Measurements from ENCODE around the gene AHCYL2. TPM values are rescaled to one million over a fixed set of nuclear protein-coding genes. Genes with fewer than 3 reads are reported as not detected.

Gene AHCYL2
- total RNA-seq, 3 donors from 2014 or later (not counting 1 experiment from before 2014, with no cell fraction given) = 11.6 to 15.2 (median 14.5) TPM

- Mint-ChIP-seq H3K9me3 (no peaks in the 10 kb centered on the region), H3K27ac (no peak overlapping the region), H3K27me3 (ENCODE audit: low read depth in 2 of 2) (no peaks in the 10 kb centered on the region), H3K4me1 (peaks cover 6 to 7% of the 10 kb centered on the region in 2 donors), H3K4me3 (no peak overlapping the region), H3K36me3 (no peaks in the 10 kb centered on the region)
- no peak overlapping the region for H3K27ac ChIP-seq (ENCODE audit: low read length)
- intact Hi-C loops (cut with micrococcal nuclease) = no loop called here
- no peaks in the 10 kb centered on the region for H3K27me3 ChIP-seq (ENCODE audit: control insufficient read depth, insufficient read depth, low read length)
- H3K4me3 ChIP-seq (ENCODE audit: low read length) = no peak overlapping the region
- no peaks in the 10 kb centered on the region for H3K4me1 ChIP-seq (ENCODE audit: control insufficient read depth, insufficient read depth, low read length)
- no peaks in the 10 kb centered on the region for H3K9me3 ChIP-seq (ENCODE audit: control insufficient read depth, insufficient read depth, low read length)
- H3K36me3 ChIP-seq (ENCODE audit: control insufficient read depth, insufficient read depth, low read length) = no peaks in the 10 kb centered on the region
- DNase-seq (no peak), ATAC-seq (no peak)
- TF ChIP-seq CTCF (IDR thresholded peaks at IDR 0.05) = no peak
Measured at GRCh38 chr7:129356176-129356575, 131.3 kb downstream of the AHCYL2 start.

- WGBS (ENCODE audit: insufficient coverage) = 100% methylated on average over 1 of the region's 2 CpGs
- intact Hi-C loops (cut with micrococcal nuclease) = no loop called here
- Mint-ChIP-seq H3K9me3 (no peaks in the 10 kb centered on the region), H3K27me3 (ENCODE audit: low read depth in 2 of 2) (no peaks in the 10 kb centered on the region), H3K36me3 (no peaks in the 10 kb centered on the region), H3K4me3 (no peak overlapping the region), H3K4me1 (peaks cover 6 to 7% of the 10 kb centered on the region in 2 donors), H3K27ac (no peak overlapping the region)
- Histone ChIP-seq H3K9me3 (ENCODE audit: control insufficient read depth, insufficient read depth, low read length) (no peaks in the 10 kb centered on the region), H3K36me3 (ENCODE audit: control insufficient read depth, insufficient read depth, low read length) (no peaks in the 10 kb centered on the region), H3K4me1 (ENCODE audit: control insufficient read depth, insufficient read depth, low read length) (no peaks in the 10 kb centered on the region), H3K27me3 (ENCODE audit: control insufficient read depth, insufficient read depth, low read length) (no peaks in the 10 kb centered on the region), H3K27ac (ENCODE audit: low read length) (no peak overlapping the region), H3K4me3 (ENCODE audit: low read length) (no peak overlapping the region)
- DNase-seq (no peak), ATAC-seq (no peak)
- TF ChIP-seq CTCF (IDR thresholded peaks at IDR 0.05) = no peak
Measured at GRCh38 chr7:129359176-129359575, 134.3 kb downstream of the AHCYL2 start.

- intact Hi-C loops (cut with micrococcal nuclease) = no loop called here
- no peaks in the 10 kb centered on the region for H3K9me3 Mint-ChIP-seq
- 100% methylated on average over 1 of the region's 1 CpG for whole genome bisulfite sequencing (ENCODE audit: insufficient coverage)
- H3K27ac ChIP-seq (ENCODE audit: low read length) = no peak overlapping the region
- no peak overlapping the region for H3K27ac Mint-ChIP-seq
- H3K9me3 ChIP-seq (ENCODE audit: control insufficient read depth, insufficient read depth, low read length) = no peaks in the 10 kb centered on the region
- no peaks in the 10 kb centered on the region for H3K27me3 Mint-ChIP-seq (ENCODE audit: low read depth in 2 of 2)
- no peak overlapping the region for H3K4me3 ChIP-seq (ENCODE audit: low read length)
- ATAC-seq (no peak), DNase-seq (no peak)
- peaks cover 6 to 7% of the 10 kb centered on the region in 2 donors for H3K4me1 Mint-ChIP-seq
- no peaks in the 10 kb centered on the region for H3K27me3 ChIP-seq (ENCODE audit: control insufficient read depth, insufficient read depth, low read length)
- TF ChIP-seq CTCF (IDR thresholded peaks at IDR 0.05) = no peak
- H3K36me3 ChIP-seq (ENCODE audit: control insufficient read depth, insufficient read depth, low read length) = no peaks in the 10 kb centered on the region
- no peak overlapping the region for H3K4me3 Mint-ChIP-seq
- no peaks in the 10 kb centered on the region for H3K36me3 Mint-ChIP-seq
- H3K4me1 ChIP-seq (ENCODE audit: control insufficient read depth, insufficient read depth, low read length) = no peaks in the 10 kb centered on the region
Measured at GRCh38 chr7:129359638-129360037, 134.8 kb downstream of the AHCYL2 start.

- Mint-ChIP-seq H3K36me3 (no peaks in the 10 kb centered on the region), H3K9me3 (no peaks in the 10 kb centered on the region), H3K27me3 (ENCODE audit: low read depth in 2 of 2) (no peaks in the 10 kb centered on the region), H3K27ac (no peak overlapping the region), H3K4me1 (peaks cover 6 to 7% of the 10 kb centered on the region in 2 donors), H3K4me3 (no peak overlapping the region)
- no peaks in the 10 kb centered on the region for H3K9me3 ChIP-seq (ENCODE audit: control insufficient read depth, insufficient read depth, low read length)
- H3K27ac ChIP-seq (ENCODE audit: low read length) = no peak overlapping the region
- H3K27me3 ChIP-seq (ENCODE audit: control insufficient read depth, insufficient read depth, low read length) = no peaks in the 10 kb centered on the region
- no peak for TF ChIP-seq CTCF (IDR thresholded peaks at IDR 0.05)
- H3K4me1 ChIP-seq (ENCODE audit: control insufficient read depth, insufficient read depth, low read length) = no peaks in the 10 kb centered on the region
- H3K4me3 ChIP-seq (ENCODE audit: low read length) = no peak overlapping the region
- no peak for ATAC-seq
- no peaks in the 10 kb centered on the region for H3K36me3 ChIP-seq (ENCODE audit: control insufficient read depth, insufficient read depth, low read length)
- no peak for DNase-seq
- intact Hi-C loops (cut with micrococcal nuclease) = no loop called here
- WGBS (ENCODE audit: insufficient coverage) = 100% methylated on average over 1 of the region's 1 CpG
Measured at GRCh38 chr7:129361771-129362170, 136.9 kb downstream of the AHCYL2 start.

Data from natural killer cell (primary cell).